Kidney (tissue), 14 donors: ENCODE results near the gene AK6. TPM values are rescaled to one million over a fixed set of nuclear protein-coding genes. Genes with fewer than 3 reads are reported as not detected.

Experiments
- DNase-seq, 5 donors: peaks; one replicate each; pipeline ENCODE4 v3.0.0-alpha.2; 2013 to 2020
- FAIRE-seq: peaks from 2 replicates; lab custom pipeline; 2012; peaks lifted over from hg19 to GRCh38; lab: Jason Lieb, UNC
- H3K27ac ChIP-seq, 2 donors: one replicate each; pipeline ENCODE4 v1.7.0; 2013; ENCODE audit warnings: low read depth in 2 of 2, low read length in 2 of 2, inconsistent platforms in 1 of 2
- H3K27me3 ChIP-seq: one replicate; pipeline ENCODE4 v1.7.1; 2013; ENCODE audit warnings: low read length, inconsistent platforms; ENCODE audit not compliant: control insufficient read depth, insufficient read depth
- H3K36me3 ChIP-seq, 3 donors: one replicate each; pipeline versions ENCODE4 v1.7.0 to v1.7.1; 2013; ENCODE audit warnings: low read length in 3 of 3, control low read depth in 1 of 3, inconsistent platforms in 1 of 3; ENCODE audit not compliant: insufficient read depth in 3 of 3, control insufficient read depth in 2 of 3
- H3K4me1 ChIP-seq, 3 donors: one replicate each; pipeline versions ENCODE4 v1.7.0 to v1.7.1; 2013; ENCODE audit warnings: low read length in 3 of 3, inconsistent platforms in 1 of 3, low read depth in 1 of 3; ENCODE audit not compliant: control insufficient read depth in 2 of 3, insufficient read depth in 2 of 3
- H3K4me3 ChIP-seq, 3 donors: one replicate each; pipeline versions ENCODE4 v1.7.0 to v1.8.1; 2013; ENCODE audit warnings: low read length in 3 of 3, control low read depth in 1 of 3, inconsistent platforms in 1 of 3
- H3K9ac ChIP-seq, 3 donors: one replicate each; pipeline versions ENCODE4 v1.7.0 to v1.7.1; 2013; ENCODE audit warnings: low read length in 3 of 3, control low read depth in 1 of 3, inconsistent platforms in 1 of 3
- H3K9me3 ChIP-seq, 3 donors: one replicate each; pipeline versions ENCODE4 v1.7.0 to v1.7.1; 2013; ENCODE audit warnings: low read length in 3 of 3, control low read depth in 1 of 3, inconsistent platforms in 1 of 3; ENCODE audit not compliant: control insufficient read depth in 2 of 3, insufficient read depth in 1 of 3
- intact Hi-C: fragments of 100-400 bp; cut with DNase I; formaldehyde crosslinking; loops from one replicate; pipeline ENCODE4 v1.11.1; 2022
- polyA plus RNA-seq: library from polyadenylated mRNA; stranded (reverse); fragments of 350-450 nt; fragmentation: Illumina TruSeq; extraction: RNeasy Lipid Tissue Mini Kit (QIAGEN cat#74804); gene quantifications from one replicate; pipeline ENCODE4 v1.2.3, GENCODE V29; 2014; ENCODE audit warnings: low read depth, low replicate concordance; ENCODE audit not compliant: insufficient read depth
- total RNA-seq: library from RNA; stranded (reverse); fragmentation: NEBNext Ultra II Directional; extraction: Animal tissue kit (Norgen Biotek cat#: 25700); gene quantifications from one replicate; pipeline ENCODE4 v1.2.1, GENCODE V29; 2021
- TF ChIP-seq, protein P1 (sequence below): IDR thresholded peaks from 3 replicates; pipeline ENCODE4 v1.5.1; 2012; ENCODE audit warnings: mild to moderate bottlenecking, moderate library complexity, borderline replicate concordance; ENCODE audit not compliant: insufficient read depth; ENCODE audit errors: extremely low read depth
- donor health status: control.
- donor health status: control.
- donor health status: control.
- donor health status: control.
- donor health status: control.
- donor health status: DM: yes; HTN: yes; CAD: no.
- donor health status: Normal renal cell carcinoma (clear cell type).

Gene AK6
- total and polyA plus RNA-seq, 2 donors from 2014 or later = 31.1 to 73.7 TPM

DNA sequence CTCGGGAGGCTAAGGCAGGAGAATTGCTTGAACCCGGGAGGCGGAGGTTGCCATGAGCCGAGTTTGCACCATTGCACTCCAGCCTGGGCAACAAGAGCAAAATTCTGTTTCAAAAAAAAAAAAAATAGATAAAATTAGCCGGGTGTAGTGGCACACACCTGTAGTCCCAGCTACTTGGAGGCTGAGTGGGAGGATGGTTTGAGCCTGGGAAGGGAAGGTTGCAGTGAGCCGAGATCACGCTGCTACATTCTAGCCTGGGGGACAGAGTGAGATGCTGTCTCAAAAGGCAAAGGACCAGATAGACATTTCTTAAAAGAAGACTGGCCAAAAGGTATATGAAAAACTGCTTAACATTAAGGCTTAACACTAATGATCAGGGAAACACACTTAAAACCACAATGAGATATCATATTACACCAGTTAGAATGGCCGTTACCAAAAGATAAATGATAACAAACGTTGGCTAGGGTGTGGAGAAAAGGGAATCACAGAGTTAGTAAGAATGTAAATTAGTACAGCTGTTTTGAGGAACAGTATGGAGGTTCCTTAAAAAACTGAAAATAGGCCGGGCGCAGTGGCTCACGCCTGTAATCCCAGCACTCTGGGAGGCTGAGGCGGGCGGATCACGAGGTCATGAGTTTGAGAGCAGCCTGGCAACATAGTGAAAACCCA, 35.5 kb upstream of the AK6 start:
- Histone ChIP-seq H3K27ac (no peak overlapping the region), H3K4me3 (no peak overlapping the region), H3K4me1 (no peaks in the 10 kb centered on the region), H3K9ac (no peak overlapping the region), H3K36me3 (peaks cover 0 to 6% (median 4%) of the 10 kb centered on the region in 3 donors), H3K9me3 (peaks cover 0 to 4% (median 0%) of the 10 kb centered on the region in 3 donors), H3K27me3 (no peaks in the 10 kb centered on the region)
- DNase-seq = no peak
- TF ChIP-seq, protein P1, sequence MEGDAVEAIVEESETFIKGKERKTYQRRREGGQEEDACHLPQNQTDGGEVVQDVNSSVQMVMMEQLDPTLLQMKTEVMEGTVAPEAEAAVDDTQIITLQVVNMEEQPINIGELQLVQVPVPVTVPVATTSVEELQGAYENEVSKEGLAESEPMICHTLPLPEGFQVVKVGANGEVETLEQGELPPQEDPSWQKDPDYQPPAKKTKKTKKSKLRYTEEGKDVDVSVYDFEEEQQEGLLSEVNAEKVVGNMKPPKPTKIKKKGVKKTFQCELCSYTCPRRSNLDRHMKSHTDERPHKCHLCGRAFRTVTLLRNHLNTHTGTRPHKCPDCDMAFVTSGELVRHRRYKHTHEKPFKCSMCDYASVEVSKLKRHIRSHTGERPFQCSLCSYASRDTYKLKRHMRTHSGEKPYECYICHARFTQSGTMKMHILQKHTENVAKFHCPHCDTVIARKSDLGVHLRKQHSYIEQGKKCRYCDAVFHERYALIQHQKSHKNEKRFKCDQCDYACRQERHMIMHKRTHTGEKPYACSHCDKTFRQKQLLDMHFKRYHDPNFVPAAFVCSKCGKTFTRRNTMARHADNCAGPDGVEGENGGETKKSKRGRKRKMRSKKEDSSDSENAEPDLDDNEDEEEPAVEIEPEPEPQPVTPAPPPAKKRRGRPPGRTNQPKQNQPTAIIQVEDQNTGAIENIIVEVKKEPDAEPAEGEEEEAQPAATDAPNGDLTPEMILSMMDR = no peak
- no peak for FAIRE-seq
- intact Hi-C loops = no loop called here

DNA sequence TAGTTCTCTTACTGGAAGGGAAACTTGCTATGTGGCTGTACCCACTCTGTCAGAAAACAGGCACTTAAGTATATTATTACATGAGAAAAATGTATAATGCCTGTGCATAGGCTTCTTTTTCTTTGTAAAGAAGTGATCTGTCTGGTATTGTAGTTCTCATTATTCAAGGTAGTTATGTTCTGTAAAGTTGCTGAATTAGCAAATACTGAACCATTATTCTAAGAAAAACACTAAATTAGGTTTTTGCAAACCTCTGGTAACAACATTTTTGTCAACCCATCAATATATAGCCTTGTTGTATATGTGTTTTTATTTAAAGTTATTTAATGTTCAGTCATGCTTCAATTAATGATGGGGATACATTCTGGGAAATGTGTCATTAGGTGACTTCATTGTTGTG, 9.1 kb upstream of the AK6 start:
- DNase-seq (no peak), FAIRE-seq (no peak)
- H3K27ac ChIP-seq = no peak overlapping the region
- no peak overlapping the region for H3K4me3 ChIP-seq
- intact Hi-C loops = no loop called here
- H3K9me3 ChIP-seq = no peaks in the 10 kb centered on the region
- H3K36me3 ChIP-seq = peaks cover 7 to 31% (median 11%) of the 10 kb centered on the region in 3 donors
- no peaks in the 10 kb centered on the region for H3K4me1 ChIP-seq
- H3K9ac ChIP-seq = no peak overlapping the region
- no peaks in the 10 kb centered on the region for H3K27me3 ChIP-seq
- TF ChIP-seq, protein P1 = no peak

- intact Hi-C loops = no loop called here
- H3K9me3 ChIP-seq = no peaks in the 10 kb centered on the region
- no peak overlapping the region for H3K4me3 ChIP-seq
- H3K36me3 ChIP-seq = peaks cover 0 to 25% (median 3%) of the 10 kb centered on the region in 3 donors
- no peaks in the 10 kb centered on the region for H3K27me3 ChIP-seq
- DNase-seq = no peak
- H3K27ac ChIP-seq = no peak overlapping the region
- TF ChIP-seq, protein P1 = no peak
- peaks cover 0 to 5% (median 0%) of the 10 kb centered on the region in 3 donors for H3K4me1 ChIP-seq
- H3K9ac ChIP-seq = no peak overlapping the region
- no peak for FAIRE-seq
Observed at GRCh38 chr5:69374911-69375446, 5.7 kb upstream of the AK6 start.
